T-helper 22 cell (primary cell): ENCODE results near the gene EIF3L.

Experiments
- DNase-seq: peaks from one replicate; pipeline ENCODE4 v3.0.0-alpha.2; 2020; ENCODE audit warnings: low read depth

Gene EIF3L

DNA sequence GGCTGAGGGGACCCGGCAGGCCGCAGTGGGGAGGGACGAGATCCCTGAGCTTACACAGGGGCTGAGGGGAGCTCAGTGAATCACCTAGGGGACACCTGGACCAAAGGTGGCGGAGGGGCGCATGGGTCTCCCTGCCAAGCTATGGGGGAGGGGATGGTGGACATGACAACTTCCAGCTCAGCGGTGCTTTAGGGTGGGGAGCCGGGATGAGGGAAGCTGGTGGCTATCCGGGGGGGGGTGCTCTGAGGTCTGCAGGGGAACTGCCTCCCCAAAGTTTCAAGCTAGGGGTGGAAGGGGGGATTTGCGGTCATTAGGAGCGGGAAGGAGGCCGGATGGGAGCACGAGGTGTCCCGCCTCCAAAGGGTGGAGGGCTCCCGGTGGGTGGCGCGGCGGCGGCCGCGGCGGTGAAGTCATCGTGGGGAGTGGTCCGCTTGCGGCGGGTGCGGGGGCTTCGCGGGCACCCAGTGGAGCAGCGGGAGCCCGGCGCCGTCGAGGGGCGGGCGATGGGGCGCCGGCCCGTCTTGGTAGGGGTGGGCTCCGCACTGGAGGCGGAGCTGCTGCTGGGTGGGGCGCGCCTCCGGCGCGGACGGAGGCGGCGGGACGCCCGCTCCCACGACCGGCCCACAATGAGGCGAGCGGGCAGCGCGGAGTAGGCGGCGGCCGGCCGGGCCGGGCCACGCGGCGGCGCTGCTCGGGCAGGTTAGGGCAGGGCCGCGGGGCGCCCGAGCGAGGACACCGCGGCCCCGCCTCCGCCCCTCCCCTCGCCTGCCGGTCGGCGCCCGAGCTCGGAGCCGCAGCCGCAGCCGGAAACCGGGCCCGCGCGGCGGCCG lies 56.5 kb downstream of the EIF3L start, which contains the start of gene MICALL1:
Gene MICALL1 (plus strand): TSS at position 764 of the 830 bp plus-strand sequence. CDS start 126 bp downstream, outside the sequence.
- peak; percentile 50 for DNase-seq

DNA sequence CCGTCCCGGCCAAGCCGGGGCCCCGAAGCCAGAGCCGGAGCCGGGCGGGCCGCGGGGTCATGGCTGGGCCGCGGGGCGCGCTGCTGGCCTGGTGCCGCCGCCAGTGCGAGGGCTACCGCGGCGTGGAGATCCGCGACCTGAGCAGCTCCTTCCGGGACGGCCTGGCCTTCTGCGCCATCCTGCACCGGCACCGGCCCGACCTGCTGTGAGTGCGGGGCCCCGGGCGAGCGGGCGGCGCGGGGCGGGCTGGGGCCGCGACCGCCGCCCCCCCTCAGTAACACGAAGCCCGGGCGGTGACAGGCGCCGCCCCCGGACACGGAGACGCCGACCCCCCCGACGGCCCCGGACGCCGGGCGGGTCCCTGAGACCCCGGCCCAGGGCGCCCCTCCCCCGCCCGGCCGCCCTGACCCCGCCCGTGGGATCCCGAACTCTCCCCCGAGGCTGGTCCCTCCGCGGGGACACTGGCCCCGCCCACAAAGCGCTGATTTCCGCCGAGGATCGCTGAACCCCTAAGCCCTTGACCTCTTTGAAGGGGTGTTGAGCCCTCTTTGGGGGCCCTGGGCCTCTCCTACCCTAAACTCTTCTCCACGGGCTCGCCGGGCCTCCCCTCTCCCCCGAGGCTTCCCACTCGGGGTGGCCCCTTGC lies 57.3 kb downstream of the EIF3L start:
- peak; percentile 9 for DNase-seq

GRCh38 chr22:37907036-37907954 lies 58.1 kb downstream of the EIF3L start:
- DNase-seq = no peak

- no peak for DNase-seq
Observed at GRCh38 chr22:37909766-37910165, 60.5 kb downstream of the EIF3L start.

DNA sequence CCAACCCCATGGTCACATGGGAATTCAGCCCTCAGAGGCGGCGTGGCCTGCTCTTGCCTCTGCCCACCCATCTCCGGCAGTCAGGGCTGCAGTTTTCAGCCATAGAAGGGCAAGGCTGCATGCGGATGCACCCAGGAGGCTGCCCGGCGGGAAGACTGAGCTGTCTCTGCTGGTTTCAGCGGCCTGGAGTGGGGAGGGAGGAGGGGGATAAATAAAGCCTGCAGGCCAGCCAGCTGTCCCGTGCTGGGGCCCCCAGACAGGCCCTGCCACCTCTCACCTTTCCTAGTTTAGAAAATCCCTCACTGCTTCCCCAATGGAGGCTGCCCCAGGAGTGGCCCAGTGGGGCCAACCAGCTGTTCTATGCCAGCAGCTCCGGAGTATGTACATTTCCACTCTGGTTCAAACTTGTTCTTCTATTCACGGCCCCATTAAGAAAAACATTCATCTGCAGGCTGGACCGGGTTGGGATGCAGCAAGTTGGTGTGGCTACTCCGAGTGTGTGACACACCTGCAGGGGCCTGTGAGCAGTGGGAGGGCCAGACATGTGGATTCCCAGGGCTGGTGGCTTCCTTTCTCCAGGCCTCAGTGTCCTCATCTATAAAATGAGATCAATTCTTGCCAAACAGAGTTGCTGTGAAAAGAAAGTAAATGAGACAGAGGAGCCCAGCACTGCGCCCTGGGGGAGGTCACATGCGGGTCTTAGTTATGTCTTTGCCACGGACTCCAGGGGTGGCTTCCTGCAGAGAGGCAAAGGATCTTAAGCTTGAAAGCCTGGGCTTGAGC lies 61.9 kb downstream of the EIF3L start:
- DNase-seq = no peak

DNA sequence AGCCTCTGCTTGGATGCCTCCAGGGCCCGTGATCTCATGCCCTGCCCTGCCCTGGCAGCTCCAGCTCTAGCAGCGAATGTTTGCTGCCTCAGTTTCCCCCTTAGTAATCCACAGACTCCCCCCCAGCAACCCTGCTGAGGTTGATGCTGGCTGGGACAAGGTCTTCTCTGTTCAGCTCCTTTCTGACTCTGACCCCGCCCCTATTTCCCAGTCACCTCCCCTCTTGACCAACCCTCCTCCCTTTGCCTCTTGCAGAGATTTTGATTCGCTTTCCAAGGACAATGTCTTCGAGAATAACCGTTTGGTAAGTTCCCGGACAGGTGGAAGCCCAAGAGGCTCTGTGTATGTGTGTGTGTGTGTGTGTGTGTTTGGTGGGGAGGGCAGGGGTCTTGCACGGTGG lies 62.5 kb downstream of the EIF3L start:
- DNase-seq = no peak

DNA sequence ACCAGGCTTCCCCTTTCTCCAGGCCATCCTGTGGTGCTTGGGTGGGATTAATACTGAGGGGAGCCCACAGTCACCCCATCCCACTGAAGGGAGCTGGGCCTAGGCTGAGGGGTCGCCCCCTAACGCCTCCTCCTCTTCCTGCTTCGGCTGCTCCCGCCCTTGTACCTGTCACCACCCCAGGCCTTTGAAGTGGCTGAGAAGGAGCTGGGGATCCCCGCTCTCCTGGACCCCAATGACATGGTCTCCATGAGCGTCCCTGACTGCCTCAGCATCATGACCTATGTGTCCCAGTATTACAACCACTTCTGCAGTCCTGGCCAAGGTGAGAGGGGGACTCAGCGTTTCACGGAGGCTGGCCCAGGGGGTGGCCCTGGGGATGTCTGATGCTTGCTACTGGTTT lies 63.0 kb downstream of the EIF3L start:
- DNase-seq = no peak

GRCh38 chr22:37913233-37913721 lies 64.1 kb downstream of the EIF3L start:
- DNase-seq = no peak

DNA sequence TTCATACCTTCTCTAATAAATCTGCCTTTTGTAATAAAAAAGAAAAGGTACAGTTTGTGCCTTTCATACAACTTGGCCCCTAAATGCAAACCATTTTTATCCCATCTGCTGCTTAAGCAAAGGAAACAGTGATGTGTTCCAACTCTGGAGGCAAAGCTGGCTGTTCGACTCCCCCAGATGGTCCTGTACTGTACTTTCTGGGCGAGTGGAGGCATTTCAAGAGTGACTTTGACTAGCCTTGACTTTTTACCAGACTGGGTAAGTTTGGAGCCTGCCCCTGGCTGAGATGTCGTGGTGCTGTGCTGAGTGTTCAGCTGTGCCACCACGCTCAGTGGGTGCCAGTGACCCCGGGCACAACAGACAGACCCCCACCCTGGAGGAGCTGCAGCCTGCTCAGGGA lies 67.1 kb downstream of the EIF3L start:
- no peak for DNase-seq

DNA sequence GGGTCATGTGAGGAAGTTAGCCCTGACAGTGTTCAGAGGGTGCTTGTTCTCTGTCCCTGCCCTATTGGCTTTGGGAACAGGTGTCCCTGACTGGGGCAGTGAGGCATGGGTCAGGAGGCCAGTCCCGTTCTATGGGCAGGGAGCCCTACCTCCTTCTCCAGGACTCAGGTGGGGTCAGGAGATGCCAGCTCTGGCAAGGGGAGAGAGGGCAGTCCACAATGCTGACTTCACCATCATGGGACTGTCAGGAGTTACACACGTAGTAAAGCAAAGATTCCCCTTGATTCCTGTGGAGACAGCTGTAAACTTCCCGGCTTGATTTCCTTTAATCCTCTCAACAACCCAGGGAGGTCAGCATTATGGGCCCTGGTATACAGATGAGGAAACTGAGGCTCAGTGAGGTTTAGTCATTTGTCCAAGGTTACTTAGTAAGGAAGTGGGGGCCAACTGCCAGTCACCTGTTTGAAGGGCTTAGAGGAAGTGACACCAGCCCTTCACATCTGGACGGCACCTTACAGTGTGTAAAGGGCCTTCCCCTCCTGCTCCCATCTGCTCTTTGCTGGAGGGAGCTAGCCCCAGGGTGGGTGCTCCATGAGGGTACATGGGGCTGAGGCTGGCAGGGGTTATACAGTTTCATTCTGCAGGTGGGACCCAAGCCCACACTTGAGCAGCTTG lies 68.8 kb downstream of the EIF3L start:
- no peak for DNase-seq

GRCh38 chr22:37918580-37919270 lies 69.5 kb downstream of the EIF3L start:
- no peak for DNase-seq

GRCh38 chr22:37920126-37920525 lies 70.9 kb downstream of the EIF3L start:
- DNase-seq = no peak

DNA sequence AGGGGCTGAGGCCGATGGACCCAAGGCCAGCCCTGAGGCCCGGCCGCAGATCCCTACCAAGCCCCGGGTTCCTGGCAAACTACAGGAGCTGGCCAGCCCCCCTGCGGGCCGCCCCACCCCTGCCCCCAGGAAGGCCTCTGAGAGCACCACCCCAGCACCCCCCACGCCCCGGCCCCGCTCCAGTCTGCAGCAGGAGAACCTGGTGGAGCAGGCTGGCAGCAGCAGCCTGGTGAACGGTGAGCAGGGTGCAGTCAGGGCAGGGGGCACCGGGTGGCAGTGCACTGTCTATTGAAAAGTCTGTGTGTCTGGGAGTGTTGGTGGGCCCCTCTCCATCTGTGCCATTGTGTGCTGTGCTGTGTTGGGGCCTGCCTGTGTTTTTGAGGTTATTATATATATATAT lies 73.0 kb downstream of the EIF3L start:
- no peak for DNase-seq

DNA sequence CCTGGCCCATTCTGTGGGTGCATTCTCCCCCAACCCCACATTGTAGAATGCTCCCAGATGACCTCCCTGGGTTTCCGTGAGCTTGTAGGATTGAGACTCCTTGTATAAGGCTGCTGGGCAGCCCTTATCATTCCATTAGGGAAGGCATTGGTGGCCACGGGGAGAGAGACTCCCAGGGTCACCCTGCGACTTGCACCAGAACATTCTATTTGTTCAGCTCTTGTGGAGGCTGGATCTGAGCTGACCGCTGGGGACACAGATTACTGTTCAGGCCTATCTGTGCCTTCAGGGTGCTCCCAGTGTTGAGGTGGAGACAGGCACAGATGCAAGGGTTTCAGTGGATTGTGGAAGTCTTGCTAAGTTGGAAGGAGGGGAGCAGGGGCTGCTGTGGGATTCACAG lies 74.7 kb downstream of the EIF3L start:
- DNase-seq = no peak

DNA sequence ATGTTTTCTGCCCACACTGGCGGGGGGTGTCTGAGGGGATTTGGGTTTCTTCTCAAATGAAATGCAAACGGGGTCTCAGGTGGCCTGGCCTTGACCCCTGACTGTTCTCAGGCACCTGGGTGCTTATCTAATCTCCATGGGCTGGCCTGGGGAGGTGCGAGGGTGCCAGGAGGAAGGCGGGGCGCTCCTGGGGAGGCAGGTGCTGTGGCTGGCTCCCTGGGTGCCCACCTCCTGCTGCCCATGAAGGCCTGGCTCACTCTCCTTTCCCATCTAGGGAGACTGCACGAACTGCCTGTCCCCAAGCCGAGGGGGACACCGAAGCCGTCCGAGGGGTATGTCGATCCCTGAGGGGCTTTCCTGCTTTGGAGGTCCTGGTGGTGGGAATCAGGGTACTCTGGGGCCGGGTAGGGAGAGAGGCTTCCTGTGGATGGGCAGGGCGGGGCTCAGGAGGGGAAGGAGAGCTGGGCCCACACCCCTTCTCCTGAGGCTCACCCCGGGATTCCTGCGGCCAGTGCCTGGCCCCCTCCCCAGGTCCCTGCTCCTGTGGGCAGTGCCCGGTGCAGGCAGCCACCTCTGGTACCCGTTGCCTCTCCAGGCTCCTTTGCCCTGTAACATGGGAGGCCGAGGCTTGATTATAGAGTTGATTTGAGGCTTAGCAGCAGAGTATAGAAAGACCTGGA lies 75.3 kb downstream of the EIF3L start:
- DNase-seq = no peak

DNA sequence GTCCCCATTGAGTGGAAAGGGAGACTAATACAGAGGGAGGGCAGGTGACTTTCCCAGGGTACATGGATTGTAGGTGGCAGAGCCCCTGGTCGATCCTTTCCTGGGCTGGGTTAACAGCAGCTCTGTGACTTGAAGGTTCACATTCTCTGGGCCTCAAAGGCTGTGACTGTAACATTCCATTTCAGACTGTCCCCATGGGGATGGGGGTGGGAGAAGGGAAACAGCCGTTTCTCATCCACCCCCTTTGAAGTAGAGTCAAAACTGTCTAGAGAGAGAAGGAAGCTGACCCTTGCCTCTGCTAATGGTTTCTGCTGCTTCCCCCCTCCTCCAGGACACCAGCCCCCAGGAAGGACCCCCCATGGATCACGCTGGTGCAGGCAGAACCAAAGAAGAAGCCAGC lies 76.1 kb downstream of the EIF3L start:
- no peak for DNase-seq

DNA sequence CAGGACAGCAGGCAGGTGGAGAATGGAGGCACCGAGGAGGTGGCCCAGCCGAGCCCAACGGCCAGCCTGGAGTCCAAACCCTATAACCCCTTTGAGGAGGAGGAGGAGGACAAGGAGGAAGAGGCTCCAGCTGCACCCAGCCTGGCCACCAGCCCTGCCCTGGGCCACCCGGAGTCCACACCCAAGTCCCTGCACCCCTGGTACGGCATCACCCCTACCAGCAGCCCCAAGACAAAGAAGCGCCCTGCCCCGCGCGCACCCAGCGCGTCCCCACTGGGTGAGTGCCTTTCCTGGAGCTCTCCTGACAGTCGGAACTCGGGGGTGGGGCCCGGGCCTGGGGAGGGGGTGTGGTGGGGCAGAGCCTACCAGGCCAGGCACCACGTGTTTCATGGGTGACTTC lies 76.5 kb downstream of the EIF3L start:
- DNase-seq = no peak

GRCh38 chr22:37926358-37926757 lies 77.1 kb downstream of the EIF3L start:
- no peak for DNase-seq

- DNase-seq = no peak
Observed at GRCh38 chr22:37926771-37927636, 77.8 kb downstream of the EIF3L start.
